CD4-positive, alpha-beta T cell treated with Interleukin-6 for 4 hours (primary cell): ENCODE results near the gene ACBD4.

Source experiments
- DNase-seq: peaks from one replicate; pipeline ENCODE4 v3.0.0-alpha.2; 2020; ENCODE audit warnings: mixed read lengths

The ACBD4 gene, protein sequence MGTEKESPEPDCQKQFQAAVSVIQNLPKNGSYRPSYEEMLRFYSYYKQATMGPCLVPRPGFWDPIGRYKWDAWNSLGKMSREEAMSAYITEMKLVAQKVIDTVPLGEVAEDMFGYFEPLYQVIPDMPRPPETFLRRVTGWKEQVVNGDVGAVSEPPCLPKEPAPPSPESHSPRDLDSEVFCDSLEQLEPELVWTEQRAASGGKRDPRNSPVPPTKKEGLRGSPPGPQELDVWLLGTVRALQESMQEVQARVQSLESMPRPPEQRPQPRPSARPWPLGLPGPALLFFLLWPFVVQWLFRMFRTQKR

DNA sequence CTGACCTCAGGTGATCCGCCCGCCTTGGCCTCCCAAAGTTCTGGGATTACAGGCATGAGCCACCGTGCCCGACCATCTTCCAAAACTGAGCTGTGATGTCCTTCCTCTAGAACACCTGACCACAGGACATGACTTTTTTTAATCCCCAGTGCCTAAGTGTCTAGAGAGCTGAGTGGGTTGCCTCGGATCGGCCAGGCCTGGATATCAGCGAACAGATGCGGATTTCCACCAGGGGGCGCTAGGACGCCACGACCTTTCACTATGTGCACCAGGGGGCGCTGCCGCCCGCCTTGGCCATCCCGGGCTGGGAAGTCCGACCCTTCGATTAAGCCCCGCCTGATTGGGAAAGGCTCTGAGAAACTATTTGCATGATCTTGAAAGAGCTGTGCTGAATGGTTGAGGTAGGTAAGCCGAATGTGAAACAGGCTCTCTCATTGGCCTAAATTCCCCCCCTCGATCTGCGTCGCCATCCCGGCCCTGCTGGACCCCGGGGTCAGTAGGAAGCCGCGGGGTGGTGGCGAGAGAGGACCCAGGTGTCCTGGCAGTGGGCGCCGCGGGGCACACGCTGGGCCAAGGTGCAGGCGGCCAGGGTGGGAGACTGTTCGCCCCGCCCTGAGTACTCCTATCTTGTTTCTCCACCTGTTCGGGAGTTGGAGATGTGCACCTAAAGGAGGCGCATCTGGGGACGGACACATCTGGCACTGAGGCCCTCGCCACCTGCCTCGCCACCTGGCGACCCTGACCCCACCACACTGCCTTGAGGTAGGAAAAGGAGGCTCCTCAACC lies at the start of gene ACBD4:
Gene ACBD4 (plus strand): TSS at position 496 of the 786 bp plus-strand sequence. CDS start 458 bp downstream, outside the sequence.
- DNase-seq: peak; percentile 97

DNA sequence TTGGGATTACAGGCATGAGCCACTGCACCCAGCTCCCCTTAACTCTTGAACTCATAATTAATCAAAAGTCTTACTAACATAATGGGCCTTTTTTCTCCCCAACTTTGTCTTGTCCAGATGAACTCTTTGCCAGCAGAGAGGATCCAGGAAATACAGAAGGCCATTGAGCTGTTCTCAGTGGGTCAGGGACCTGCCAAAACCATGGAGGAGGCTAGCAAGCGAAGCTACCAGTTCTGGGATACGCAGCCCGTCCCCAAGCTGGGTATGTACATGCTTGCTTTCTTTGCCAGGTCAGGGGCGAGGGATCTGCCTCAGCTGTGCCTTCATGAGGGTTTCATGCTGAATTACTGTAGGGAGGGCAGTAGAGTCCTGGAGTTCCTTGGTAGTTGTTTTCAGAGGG lies 49.1 kb upstream of the ACBD4 start:
- no peak for DNase-seq

DNA sequence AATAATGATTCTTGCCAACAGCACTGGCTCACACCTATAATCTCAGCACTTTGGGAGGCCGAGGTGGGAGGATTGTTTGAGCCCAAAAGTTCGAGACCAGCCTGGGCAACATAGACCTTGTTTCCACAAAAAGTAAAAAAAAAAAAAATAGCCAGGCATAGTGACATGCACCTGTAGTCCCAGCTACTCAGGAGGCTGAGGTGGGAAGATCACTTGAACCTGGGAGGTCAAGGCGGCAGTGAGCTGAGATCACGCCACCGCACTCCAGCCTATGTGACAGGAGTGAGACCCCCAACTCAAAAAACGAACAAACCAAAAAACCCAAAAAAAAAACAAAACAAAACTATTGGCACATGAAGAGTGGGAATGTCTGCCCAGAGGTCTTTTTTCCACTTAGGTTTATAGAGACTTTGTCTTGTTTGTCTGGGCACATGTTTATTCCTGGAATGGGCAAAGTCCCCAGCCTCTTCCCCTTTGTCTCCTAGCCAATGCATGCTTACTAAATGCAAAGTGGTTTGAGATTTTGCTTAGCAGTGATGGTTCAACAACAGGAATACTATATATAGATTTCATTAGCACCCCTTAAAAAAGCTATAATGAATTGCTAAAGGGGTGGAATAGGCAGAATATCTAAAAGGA lies 48.5 kb upstream of the ACBD4 start:
- no peak for DNase-seq

DNA sequence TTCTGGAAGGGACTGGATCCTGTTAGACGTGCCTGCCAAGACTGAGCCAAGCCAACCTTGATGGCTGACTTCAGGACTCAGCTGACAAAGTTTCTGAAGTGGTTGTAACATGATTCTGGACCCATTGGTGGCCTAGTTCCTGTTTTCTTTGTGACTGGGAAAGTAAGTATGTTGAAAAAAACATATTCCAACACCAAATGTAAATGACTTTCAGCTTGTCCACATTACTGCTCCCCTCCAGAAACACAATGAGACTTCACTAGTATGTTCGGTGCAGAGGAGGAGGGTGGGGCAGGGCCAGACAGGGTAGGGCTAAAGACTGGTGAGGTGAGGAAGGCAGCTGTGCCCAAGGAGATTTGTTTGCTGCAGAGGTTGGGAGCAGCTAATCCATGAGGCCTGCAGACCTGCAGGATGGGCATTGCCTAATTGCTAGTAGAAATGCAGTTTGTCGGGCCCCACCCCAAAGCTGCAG lies 47.9 kb upstream of the ACBD4 start:
- DNase-seq: no peak

DNA sequence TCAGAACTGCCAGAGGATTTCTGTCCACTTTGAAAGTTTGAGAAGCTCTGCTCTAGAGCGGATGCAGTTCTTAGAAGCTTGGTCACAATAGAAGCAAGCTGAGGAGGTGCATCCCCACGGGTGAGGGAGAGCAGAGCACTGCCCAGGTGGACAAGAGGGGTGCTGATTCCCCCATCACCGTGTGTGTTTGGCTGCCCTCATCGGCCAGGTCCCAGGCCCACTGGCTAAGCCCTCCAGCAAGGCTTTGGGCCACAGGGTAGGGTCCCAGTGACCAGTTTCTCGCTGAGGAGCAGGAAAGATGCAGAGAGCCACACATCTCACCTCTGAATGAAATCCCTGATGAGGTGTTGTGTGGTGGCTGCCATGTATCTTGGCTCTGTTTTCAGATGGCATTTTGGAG lies 47.5 kb upstream of the ACBD4 start:
- DNase-seq: no peak

DNA sequence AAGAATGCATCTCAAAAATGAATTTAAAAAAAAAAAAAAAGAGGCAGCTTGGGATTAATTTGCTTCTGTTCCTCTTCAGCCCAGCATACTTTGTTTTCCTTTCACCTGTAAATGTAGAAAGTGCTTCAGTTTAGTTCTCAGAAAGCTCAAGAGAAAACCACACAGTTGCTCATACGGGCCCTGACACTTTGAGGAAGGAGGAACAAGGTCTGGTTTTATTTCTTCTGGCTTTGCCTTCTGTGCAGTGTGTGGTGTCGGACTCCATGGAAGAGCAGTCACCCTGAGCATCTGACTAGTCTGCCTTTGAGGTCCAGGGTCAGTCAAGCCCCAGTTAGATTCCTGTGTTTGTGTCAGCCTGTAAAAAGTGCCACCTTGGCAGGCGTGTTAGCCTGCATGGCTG lies 46.7 kb upstream of the ACBD4 start:
- no peak for DNase-seq

DNA sequence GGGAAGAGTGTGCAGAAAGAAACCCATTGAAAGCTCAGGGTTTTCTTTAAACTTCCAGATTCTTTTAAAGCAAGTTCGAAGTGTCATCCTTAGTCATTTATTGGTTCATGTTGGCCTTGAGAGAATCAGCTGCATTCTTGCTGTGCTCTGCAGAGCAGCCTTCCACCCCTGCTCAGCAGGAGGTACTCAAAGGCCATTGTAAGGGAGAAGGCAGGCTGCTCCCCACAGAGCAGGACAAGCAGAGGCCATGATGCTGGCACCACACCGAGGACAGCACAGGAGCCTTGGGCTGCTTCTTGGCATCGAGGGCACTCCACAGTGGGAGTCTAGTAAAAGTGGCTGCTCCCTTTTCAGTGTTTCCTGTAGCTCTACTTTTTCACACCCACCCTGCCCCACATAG lies 44.8 kb upstream of the ACBD4 start:
- DNase-seq: no peak

DNA sequence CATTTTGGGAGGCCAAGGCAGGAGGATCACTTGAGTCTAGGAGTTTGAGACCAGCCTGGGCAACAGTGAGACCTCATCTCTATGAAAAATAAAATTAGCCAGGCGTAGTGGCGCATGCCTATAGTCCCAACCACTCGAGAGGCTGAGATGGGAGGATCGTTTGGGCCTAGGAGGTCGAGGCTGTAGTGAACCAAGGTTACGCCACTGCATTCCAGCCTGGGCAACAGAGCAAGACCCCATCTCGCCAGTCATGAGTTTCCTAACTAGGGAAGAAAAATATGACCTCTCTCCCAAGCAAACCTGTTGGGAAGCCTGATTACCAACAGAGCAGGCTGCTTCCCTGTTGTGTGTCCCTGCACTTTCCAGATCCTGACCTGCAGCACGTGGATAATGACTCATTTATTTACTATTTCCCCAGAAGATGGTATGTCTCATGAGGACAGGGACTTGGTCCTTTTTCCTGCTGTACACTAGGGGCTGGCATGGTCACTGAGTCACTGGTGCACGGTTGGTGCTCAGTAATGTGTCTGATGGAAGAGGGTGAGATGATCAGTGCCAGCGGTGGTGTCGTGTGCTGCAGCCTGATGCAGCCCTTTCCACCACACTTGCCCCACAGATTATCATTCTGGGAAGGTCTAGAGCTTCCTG lies 43.6 kb upstream of the ACBD4 start:
- DNase-seq: no peak

DNA sequence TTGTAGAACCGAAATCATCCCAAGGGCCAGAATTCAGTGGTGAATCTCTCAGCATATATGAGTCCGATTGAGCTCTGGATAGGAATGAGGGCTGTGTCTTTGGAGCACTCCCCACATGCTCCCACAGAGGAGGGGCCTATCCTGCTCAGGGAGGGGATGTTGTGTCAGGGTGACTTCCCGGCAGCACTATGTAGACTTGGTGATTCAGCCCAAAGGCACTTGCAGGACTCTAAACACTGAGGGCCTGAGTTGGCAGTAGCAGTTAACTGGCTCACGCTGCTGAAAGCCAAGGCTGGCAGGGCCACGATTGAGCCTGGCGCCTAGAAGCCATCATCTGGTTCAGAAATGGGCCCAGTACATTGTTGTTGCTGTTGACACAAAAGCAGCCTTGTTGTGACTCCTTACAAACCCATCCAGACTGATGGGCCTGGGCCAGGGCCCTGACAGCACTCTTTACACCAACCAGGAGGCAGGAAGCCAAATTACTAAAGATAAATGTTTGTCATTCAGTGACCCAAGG lies 42.5 kb upstream of the ACBD4 start:
- no peak for DNase-seq

DNA sequence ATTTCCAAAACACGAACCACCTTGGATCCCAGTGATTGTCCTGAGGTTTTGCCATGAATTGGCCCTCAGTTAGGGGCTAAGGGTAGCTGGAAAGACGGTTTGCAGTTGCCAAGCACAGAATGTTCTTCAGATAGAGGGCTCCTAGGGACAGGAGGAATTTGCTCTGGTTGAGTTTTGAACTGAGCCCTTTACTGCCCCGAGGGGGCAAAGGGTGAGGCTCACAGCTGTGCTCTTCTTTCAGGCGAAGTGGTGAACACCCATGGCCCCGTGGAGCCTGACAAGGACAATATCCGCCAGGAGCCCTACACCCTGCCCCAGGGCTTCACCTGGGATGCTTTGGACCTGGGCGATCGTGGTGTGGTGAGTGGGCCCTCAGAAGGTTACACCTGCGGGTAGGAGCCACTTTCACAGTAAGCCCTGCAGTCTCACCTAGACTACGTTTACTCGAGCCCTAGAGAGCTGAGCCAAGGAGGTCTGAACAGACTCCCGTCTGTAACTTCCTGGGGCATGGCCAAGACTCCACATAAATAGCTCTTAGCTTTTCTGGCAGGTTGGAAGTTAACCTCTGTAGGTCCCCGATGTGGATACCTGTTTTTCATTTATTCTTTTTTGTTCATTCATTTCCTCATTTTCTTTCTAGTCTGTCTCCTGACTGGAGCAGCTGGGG lies 41.9 kb upstream of the ACBD4 start:
- no peak for DNase-seq

DNA sequence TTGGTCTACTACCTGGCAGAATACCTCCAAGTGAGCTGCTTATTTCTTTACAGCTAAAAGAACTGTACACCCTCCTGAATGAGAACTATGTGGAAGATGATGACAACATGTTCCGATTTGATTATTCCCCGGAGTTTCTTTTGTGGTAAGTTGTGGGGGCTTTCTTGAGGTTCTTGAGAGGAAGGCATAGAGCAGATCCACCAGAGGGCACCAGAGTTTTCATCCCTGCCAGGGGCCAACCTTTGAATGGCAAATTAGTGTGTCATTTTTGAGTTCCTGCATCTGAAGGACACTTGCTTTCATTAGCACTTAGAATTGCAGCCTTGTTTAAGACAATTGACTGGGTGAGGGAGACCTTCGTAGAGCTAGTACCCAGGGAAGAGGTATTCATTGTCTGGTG lies 39.3 kb upstream of the ACBD4 start:
- peak; percentile 11 for DNase-seq

DNA sequence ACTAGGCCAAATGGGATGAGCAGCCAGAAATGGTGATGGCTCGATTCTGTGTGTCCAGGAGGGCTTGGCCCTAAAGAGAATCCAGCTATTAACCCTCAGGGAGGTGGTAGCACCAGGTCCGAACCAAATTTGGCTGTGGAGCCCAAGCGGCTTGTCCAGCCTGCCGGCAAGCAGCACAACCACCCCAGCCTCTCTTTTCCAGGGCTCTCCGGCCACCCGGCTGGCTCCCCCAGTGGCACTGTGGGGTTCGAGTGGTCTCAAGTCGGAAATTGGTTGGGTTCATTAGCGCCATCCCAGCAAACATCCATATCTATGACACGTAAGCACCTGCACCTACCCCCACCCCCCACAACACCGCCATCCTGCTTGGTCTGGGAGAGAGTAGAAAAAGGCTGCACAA lies 38.6 kb upstream of the ACBD4 start:
- no peak for DNase-seq

DNA sequence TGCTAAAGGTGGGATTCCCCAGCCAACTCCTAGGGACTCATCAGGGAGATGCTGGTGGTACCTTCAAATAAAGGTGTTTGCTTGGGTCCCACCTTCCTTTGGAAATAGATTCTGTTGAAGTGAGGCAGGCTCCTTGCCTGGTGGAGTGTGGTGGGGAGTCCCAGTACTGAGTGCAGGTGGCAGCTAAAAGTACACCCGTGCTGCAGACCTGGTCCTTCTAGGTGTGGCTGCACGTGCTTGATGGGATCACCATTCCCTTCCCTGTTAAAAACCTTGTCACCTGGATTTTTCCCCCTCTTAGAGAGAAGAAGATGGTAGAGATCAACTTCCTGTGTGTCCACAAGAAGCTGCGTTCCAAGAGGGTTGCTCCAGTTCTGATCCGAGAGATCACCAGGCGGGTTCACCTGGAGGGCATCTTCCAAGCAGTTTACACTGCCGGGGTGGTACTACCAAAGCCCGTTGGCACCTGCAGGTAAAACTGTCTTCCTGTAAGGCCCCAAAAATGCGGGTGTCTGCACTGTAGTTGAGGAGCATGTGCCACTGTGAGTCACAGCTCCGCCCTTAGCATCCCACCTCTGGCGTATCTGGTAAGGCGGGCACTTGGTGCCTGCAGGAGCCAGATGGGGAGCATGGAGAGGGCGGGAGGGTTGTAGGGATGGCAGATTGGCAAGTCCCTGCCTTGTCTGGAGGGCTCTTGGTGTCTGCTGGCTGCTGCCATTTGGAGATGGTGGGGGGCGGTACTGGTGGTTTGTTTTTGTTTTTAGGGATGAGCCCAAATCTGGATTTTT lies 37.2 kb upstream of the ACBD4 start:
- DNase-seq: no peak

DNA sequence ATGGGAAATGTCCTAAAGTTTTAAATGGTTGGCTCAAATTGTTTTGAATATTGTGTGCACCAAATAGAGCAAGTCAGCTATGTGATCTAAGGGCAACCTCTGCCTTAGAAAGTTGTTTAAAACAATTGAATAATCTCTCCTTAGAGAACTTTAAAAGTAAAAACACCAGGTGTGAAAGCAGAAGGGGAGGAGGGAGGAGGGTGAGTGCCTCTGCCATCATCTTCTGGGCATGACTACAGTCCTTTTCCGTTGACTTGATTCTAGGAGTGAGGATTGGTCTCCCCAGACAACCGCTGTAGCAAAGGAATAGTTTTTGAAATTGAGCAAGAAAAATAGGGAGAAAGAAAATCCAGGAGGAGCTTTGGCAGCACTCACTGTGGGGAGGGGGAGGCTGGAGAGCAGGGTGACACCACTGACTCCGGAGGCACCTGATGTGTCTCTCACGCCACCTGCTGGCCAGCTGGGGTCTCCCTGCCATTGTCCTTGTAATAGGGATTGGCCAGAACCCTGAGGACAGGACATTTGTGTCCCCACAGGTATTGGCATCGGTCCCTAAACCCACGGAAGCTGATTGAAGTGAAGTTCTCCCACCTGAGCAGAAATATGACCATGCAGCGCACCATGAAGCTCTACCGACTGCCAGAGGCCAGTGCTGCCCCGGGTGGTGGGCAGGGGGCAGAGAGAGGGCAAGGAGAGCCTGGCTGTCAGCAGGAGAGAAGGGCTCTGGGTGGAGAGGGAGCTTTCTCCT lies 36.4 kb upstream of the ACBD4 start:
- peak; percentile 85 for DNase-seq

DNA sequence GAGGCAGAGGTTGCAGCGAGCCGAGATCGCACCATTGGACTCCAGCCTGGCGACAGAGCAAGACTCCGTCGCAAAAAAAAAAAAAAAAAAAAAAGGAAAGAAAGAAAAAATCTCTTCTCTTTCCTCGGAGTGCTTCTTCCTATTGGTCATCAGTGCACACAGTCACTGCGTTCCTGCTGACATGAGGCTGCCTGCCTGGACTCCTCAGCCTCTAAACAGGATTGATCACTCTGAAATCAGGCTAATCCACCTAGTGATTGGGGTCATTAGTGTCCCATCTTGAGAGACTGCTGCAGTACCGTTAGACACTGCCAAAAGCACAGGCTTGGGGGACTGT lies 34.0 kb upstream of the ACBD4 start:
- DNase-seq: no peak

DNA sequence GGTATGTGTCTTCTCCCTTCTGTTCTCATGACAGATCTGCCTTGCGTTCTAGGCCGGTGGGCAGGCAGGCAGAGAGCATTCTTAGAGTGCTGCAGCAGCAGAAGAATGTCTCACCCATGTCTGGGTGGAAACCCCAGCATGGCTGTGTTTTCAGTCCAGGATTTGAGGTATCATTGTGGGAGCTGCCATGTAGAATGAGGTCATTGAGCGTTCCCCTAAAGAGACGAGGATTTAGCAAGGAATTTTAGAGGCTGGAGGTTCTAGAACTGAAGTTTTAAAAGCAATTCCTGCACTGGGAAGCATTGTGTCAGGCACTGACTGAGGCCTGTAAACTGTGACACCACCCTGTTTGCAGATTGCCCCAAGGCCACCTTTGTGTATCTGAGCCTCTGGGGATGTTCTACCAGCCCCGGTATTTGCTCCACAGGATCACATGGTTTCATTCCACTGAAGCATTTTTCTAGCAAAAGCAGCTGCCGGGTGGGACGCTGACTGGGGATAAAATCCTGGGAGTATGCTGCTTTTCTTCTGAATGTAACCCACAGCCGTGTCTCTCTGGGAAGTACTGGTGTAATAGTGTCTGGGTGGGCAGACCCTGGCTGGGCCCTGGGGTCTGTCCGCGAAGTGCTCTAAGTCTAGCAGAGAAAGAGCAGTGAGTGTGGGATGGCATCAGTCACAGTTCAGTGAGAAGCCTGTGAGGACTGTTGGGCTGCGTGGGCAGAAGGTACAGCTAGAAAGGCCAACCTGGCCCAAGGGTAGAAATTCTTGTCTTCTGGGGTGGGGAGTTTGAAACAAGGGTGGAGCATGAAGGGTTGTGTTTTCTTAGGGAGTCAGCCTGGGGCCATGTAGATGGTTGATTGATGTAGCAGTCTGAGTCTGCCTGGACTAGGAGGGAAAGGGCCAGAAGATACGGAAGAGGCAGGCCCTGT lies 33.3 kb upstream of the ACBD4 start:
- DNase-seq: no peak

DNA sequence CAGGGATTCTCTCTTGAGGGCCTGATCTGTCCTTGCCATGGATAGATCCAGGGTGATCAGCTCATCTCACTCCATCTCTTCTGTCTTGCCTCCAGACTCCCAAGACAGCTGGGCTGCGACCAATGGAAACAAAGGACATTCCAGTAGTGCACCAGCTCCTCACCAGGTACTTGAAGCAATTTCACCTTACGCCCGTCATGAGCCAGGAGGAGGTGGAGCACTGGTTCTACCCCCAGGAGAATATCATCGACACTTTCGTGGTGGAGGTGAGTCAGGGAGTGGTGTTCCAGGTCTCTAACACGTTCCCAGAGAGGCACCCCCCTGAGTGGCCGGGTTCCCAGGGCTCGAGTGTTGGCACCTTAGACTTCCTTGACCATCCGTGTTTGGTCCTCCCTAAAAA lies 32.6 kb upstream of the ACBD4 start:
- no peak for DNase-seq

DNA sequence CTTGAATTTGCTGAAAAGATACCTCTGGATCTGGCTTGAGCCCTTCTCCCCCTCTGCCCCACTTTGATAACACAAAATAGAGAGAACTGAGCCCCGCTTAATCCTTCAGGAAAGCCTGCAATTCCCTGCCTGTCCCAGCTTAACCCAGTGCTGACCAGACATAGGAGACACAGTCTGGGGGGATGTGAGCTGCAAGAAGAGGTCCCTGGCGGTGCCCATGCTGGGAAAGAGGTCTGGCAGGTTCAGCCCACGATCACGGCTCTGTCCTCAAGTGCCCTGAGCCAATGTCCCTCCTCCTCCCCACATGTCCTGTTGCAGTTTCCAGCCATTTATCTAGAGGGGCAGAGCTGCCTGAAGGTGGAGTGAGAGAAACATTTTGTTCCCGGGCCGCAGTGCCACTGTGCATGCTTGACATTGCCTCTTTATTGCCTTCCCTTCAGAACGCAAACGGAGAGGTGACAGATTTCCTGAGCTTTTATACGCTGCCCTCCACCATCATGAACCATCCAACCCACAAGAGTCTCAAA lies 32.2 kb upstream of the ACBD4 start:
- no peak for DNase-seq

DNA sequence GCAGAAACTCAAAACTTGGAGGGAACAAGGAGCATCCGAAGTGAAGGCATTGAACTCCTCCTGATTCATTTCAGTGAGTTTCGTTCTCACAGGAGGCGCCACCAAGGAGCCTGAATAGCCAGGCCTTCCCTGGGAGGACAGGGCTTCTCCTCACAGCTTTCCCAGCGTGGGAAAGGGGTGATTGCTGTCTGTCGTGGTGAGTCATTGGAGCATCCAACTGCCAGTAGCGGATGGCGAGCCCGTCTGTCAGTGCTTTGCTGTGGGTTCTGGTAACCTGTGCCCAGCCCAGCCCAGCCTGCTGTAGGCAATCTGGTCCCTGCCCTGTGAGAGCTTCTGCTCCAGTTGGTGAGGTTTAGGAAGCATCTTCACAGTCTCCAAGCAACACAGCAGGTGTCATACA lies 31.5 kb upstream of the ACBD4 start:
- DNase-seq: no peak

DNA sequence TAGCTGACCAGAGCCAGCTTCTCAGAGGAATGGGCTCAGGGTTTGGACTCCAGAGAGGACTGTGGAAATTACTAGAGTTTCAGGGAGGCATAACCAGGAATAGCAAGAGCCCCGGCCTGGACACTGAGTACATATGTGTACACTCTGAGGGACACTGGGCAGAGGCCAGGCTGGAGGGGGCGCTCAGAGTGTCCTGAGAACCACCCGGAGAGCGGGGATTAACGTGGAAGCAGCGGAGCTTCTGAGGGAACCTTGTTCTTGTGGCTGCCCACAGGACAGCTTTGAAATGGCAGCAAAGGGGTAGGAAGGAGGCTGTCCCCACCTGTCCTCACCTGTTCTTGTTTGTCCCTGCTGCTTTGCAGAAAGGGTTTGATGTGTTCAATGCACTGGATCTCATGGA lies 31.0 kb upstream of the ACBD4 start:
- no peak for DNase-seq
